ENCODE measurements around the gene TARM1.

TARM1 gene

DNA sequence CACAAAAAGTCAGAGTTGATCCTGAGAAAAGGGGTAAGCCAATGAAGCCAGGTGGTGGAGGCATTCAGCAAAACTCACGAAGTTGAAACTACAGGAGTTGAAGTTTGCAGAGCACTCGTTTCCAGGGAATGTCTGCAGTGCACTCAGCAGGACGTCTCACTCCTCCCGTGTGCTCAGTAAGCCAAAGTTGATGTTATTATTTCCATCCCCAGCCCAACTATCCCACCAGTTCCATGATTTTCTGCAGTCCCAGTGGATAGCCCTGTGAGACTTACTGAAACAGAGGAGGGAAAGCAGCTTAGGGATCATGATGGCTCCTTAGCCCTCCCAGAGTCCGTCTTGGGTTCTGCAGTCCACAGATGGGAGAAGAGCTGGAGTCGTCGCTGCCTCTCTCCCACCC, at the start of gene TARM1:
TARM1 (minus strand) TSS at position 334 of the 400 bp plus-strand sequence; CDS start at position 309, 25 bp downstream.
- no peak within 1 kb of the TSS for H3K4me3 ChIP-seq (replicated peaks; ENCODE audit: low read depth, low read length)
- TF ChIP-seq, protein P1, sequence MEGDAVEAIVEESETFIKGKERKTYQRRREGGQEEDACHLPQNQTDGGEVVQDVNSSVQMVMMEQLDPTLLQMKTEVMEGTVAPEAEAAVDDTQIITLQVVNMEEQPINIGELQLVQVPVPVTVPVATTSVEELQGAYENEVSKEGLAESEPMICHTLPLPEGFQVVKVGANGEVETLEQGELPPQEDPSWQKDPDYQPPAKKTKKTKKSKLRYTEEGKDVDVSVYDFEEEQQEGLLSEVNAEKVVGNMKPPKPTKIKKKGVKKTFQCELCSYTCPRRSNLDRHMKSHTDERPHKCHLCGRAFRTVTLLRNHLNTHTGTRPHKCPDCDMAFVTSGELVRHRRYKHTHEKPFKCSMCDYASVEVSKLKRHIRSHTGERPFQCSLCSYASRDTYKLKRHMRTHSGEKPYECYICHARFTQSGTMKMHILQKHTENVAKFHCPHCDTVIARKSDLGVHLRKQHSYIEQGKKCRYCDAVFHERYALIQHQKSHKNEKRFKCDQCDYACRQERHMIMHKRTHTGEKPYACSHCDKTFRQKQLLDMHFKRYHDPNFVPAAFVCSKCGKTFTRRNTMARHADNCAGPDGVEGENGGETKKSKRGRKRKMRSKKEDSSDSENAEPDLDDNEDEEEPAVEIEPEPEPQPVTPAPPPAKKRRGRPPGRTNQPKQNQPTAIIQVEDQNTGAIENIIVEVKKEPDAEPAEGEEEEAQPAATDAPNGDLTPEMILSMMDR (IDR thresholded peaks at IDR 0.05; ENCODE audit: low read length, missing control alignments): no peak
- DNase-seq (ENCODE audit: low read depth): no peak

DNA sequence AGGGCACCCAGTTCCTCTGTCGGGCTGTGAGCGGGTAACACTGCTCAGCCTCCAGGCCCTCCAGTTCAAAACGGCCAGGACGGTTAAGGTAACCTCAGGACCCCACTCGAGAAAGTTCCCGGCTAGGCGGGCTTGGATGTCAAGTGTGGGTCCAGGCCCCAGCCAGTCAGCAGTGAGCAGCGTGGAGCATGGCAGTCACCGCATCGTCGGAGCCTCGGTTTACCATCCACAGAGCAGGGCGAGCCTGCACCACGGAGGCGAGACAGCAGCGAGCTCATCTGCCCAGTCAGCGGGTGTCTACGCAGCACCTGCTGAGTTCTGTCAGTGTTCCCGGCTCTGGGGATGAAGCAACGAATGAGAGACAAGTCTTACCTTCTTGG, 48.4 kb upstream of the TARM1 start:
- H3K4me3 ChIP-seq (replicated peaks; ENCODE audit: low read depth, low read length): no peak overlapping the region
- TF ChIP-seq, protein P1 (IDR thresholded peaks at IDR 0.05; ENCODE audit: low read length, missing control alignments): no peak
- no peak for DNase-seq (ENCODE audit: low read depth)

DNA sequence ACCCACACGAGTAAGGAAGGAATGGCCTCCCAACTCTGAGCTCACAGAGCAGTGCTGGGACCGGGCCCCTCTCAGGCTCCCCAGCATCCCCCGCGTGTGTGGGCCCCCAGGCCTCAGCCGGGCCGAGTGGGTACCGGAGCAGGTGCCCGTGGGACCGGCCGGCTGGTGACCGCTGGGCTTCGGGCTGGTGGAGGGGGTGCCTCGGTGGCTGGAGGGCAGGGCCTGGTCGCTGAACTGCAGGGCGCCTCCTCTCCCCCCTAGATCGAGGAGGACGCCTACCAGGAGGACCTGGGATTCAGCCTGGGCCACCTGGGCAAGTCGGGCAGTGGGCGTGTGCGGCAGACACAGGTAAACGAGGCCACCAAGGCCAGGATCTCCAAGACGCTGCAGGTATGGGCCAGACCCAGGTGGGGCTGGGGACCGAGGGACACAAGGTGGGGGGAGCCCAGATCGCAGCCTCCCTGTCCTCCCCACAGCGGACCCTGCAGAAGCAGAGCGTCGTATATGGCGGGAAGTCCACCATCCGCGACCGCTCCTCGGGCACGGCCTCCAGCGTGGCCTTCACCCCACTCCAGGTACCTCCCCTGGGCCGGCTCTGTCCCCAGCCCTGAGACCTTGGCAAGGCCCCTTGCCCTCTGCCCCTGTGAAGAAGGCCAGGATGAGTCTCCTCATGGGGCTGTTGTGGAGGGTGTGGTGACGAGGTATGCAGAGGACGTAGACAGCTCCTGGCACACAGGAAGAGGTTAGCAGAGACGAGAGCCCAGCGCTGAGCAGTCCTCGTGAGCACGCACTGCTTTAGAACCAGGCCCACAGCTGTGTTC, 47.8 kb upstream of the TARM1 start:
- TF ChIP-seq, protein P1 (IDR thresholded peaks at IDR 0.05; ENCODE audit: low read length, missing control alignments): no peak
- DNase-seq (ENCODE audit: low read depth): no peak
- H3K4me3 ChIP-seq (replicated peaks; ENCODE audit: low read depth, low read length): no peak overlapping the region

DNA sequence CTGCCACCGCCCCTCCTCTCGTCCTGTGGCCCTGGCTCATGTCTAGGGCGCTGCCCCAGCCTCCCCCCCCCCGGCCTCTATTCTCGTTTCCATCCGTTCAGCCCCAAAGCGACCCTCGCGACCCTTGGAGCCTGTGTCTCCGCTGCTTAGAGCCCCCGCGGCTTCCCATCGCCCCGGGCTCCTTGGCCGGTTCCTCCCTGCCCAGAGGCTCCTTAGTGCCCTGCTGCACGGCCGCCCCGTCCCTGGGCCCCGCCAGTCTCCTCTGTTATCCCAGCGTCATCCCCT, 47.2 kb upstream of the TARM1 start:
- no peak overlapping the region for H3K4me3 ChIP-seq (replicated peaks; ENCODE audit: low read depth, low read length)
- TF ChIP-seq, protein P1 (IDR thresholded peaks at IDR 0.05; ENCODE audit: low read length, missing control alignments): no peak
- DNase-seq (ENCODE audit: low read depth): no peak

DNA sequence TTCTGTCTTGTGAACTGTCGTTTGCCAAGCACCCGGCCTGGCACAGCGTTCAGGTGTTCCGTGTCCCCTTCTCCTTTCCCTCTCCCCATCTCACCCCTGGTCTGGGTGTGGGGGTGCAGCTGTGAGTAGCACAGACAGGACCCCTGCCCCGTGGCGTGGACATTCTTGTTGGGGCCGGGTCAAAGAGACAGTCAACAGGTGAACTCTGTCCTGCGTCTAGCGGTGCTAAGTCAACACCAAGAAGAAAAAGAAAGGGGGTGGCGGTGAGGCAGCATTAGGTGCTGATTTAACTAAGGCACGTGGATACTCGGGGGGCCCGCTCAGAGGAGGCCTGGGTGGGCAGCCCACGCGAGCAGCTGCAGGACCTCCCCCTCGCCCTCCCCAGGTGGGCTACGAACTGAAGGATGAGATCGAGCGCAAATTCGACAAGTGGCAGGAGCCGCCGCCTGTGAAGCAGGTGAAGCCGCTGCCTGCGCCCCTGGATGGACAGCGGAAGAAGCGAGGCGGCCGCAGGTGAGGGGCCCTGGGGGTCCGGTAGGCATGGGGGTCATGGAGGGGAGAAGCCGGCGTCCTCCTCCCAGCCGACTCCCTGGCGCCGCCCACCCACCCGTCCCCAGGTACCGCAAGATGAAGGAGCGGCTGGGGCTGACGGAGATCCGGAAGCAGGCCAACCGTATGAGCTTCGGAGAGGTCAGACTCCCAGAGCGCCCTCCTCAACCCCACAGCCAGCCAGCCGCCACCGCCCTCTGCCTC, 46.7 kb upstream of the TARM1 start:
- TF ChIP-seq, protein P1 (IDR thresholded peaks at IDR 0.05; ENCODE audit: low read length, missing control alignments): no peak
- no peak for DNase-seq (ENCODE audit: low read depth)
- no peak overlapping the region for H3K4me3 ChIP-seq (replicated peaks; ENCODE audit: low read depth, low read length)

DNA sequence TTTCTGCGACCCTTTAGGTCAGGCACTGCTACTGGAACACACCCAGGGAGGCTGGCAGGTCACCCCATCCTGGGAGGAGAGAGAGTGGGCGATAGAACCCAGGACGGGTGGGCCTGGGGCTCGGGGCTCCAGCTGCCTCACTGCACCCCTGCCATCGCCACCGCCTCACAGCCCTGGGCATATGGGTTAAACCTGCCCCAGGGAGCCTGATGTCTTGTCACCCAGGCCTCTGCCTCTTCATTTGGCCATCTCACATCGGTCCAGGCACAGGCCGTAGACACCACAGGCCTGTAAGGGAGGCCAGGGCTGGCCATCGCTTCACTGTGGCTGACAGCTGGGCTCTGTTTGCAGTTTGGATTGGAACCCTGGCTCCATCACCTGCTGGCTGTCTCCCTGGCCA, 44.5 kb upstream of the TARM1 start:
- H3K4me3 ChIP-seq (replicated peaks; ENCODE audit: low read depth, low read length): no peak overlapping the region
- DNase-seq (ENCODE audit: low read depth): no peak
- TF ChIP-seq, protein P1 (IDR thresholded peaks at IDR 0.05; ENCODE audit: low read length, missing control alignments): no peak
